Liver (tissue), 9 donors: ENCODE measurements around the gene CMTM2. TPM values are rescaled to one million over a fixed set of nuclear protein-coding genes. Genes with fewer than 3 reads are reported as not detected.

Experiments used
- DNase-seq: peaks from one replicate; pipeline ENCODE4 v3.0.0-alpha.2; 2017; ENCODE audit warnings: low spot score
- H3K27ac ChIP-seq, 2 donors: one replicate each; pipeline ENCODE4 v1.7.0; 2013; ENCODE audit warnings: inconsistent platforms in 2 of 2, low read length in 2 of 2, control low read depth in 1 of 2, low read depth in 1 of 2, mild to moderate bottlenecking in 1 of 2
- H3K27me3 ChIP-seq, 4 donors: one replicate each; pipeline versions ENCODE4 v1.6.1 to v1.7.0; 2013; ENCODE audit warnings: low read length in 3 of 4, inconsistent platforms in 1 of 4, mild to moderate bottlenecking in 1 of 4, moderate library complexity in 1 of 4; ENCODE audit not compliant: control insufficient read depth in 4 of 4, insufficient read depth in 4 of 4
- H3K36me3 ChIP-seq, 4 donors: one replicate each; pipeline versions ENCODE4 v1.6.1 to v1.7.0; 2013; ENCODE audit warnings: low read length in 3 of 4, mild to moderate bottlenecking in 3 of 4, low read depth in 1 of 4, moderate library complexity in 1 of 4; ENCODE audit not compliant: control insufficient read depth in 4 of 4, insufficient read depth in 3 of 4
- H3K4me1 ChIP-seq, 4 donors: one replicate each; pipeline versions ENCODE4 v1.6.1 to v1.7.0; 2013; ENCODE audit warnings: low read length in 3 of 4, mild to moderate bottlenecking in 3 of 4, moderate library complexity in 1 of 4; ENCODE audit not compliant: control insufficient read depth in 4 of 4, insufficient read depth in 4 of 4
- H3K4me3 ChIP-seq, 3 donors: one replicate each; pipeline versions ENCODE4 v1.6.1 to v1.7.0; 2013; ENCODE audit warnings: low read length in 3 of 3, control low read depth in 1 of 3, low read depth in 1 of 3, mild to moderate bottlenecking in 1 of 3
- H3K9ac ChIP-seq, 2 donors: one replicate each; pipeline ENCODE4 v1.7.0; 2013; ENCODE audit warnings: low read length in 2 of 2, mild to moderate bottlenecking in 2 of 2, moderate library complexity in 2 of 2, control low read depth in 1 of 2, low read depth in 1 of 2
- H3K9me3 ChIP-seq, 4 donors: one replicate each; pipeline versions ENCODE4 v1.6.1 to v1.7.0; 2013; ENCODE audit warnings: low read length in 3 of 4; ENCODE audit not compliant: control insufficient read depth in 4 of 4
- CTCF ChIP-seq: fragments of 150-350 bp; IDR thresholded peaks from 2 replicates; pipeline ENCODE4 v1.5.1; 2017; ENCODE audit warnings: improper control_type of control experiment, low read depth, low read length; ENCODE audit not compliant: missing input control
- EGR1 ChIP-seq, 2 donors: IDR thresholded peaks; 2 replicates each; pipeline ENCODE4 v1.6.1; 2016 to 2018; ENCODE audit warnings: antibody characterized with exemption in 2 of 2, low read depth in 2 of 2
- FOXA1 ChIP-seq: IDR thresholded peaks from 2 replicates; pipeline ENCODE4 v1.6.1; 2016; ENCODE audit warnings: antibody characterized with exemption
- FOXA2 ChIP-seq: IDR thresholded peaks from 2 replicates; pipeline ENCODE4 v1.6.1; 2016; ENCODE audit warnings: antibody characterized with exemption
- GABPA ChIP-seq, 2 donors: IDR thresholded peaks in 1 of 2; conservative IDR thresholded peaks in 1 of 2; 2 replicates each; pipeline ENCODE4 v1.6.1; 2016; ENCODE audit warnings: antibody characterized with exemption in 2 of 2, mild to moderate bottlenecking in 1 of 2, moderate library complexity in 1 of 2
- HNF4A ChIP-seq, 2 donors: conservative IDR thresholded peaks; 2 replicates each; pipeline ENCODE4 v1.6.1; 2016; ENCODE audit warnings: antibody characterized with exemption in 2 of 2, mild to moderate bottlenecking in 2 of 2
- HNF4G ChIP-seq: IDR thresholded peaks from 2 replicates; pipeline ENCODE4 v1.6.1; 2016; ENCODE audit warnings: antibody characterized with exemption
- JUND ChIP-seq, 2 donors: IDR thresholded peaks; 2 replicates each; pipeline ENCODE4 v1.6.1; 2016; ENCODE audit warnings: antibody characterized with exemption in 2 of 2
- MAX ChIP-seq: IDR thresholded peaks from 2 replicates; pipeline ENCODE4 v1.6.1; 2016; ENCODE audit warnings: antibody characterized with exemption
- NR2F2 ChIP-seq: IDR thresholded peaks from 2 replicates; pipeline ENCODE4 v1.6.1; 2016; ENCODE audit warnings: antibody characterized with exemption
- RAD21 ChIP-seq, 2 donors: IDR thresholded peaks; 2 replicates each; pipeline ENCODE4 v1.6.1; 2016; ENCODE audit warnings: antibody characterized with exemption in 2 of 2, mild to moderate bottlenecking in 2 of 2
- REST ChIP-seq: IDR thresholded peaks from 2 replicates; pipeline ENCODE4 v1.6.1; 2016; ENCODE audit warnings: antibody characterized with exemption, mild to moderate bottlenecking
- RXRA ChIP-seq, 2 donors: IDR thresholded peaks; 2 replicates each; pipeline ENCODE4 v1.6.1; 2017 to 2018; ENCODE audit warnings: antibody characterized with exemption in 2 of 2, mild to moderate bottlenecking in 1 of 2
- SP1 ChIP-seq: IDR thresholded peaks from 2 replicates; pipeline ENCODE4 v1.6.1; 2018; ENCODE audit warnings: antibody characterized with exemption, mild to moderate bottlenecking
- YY1 ChIP-seq: IDR thresholded peaks from 2 replicates; pipeline ENCODE4 v1.6.1; 2016; ENCODE audit warnings: antibody characterized with exemption, mild to moderate bottlenecking
- WGBS: extraction: QIAGEN DNeasy Blood & Tissue Kit; methylation state at CpG from one replicate; pipeline ENCODE4 v1.1.7; 2013; 5-methylcytosine and 5-hydroxymethylcytosine counted together
- polyA plus RNA-seq, 2 donors: library from polyadenylated mRNA; stranded (reverse) in 1 of 2; unstranded in 1 of 2; fragments of 200-250 nt in 1 of 2; fragments of >200 nt in 1 of 2; fragmentation: Nextera tagmentation in 1 of 2; extraction: Ambion mirVana in 1 of 2; gene quantifications; one replicate each; pipeline versions ENCODE4 v1.2.1 to v1.2.3, GENCODE V29; 2013 to 2015
- total RNA-seq, 2 donors: library from RNA; depleted of rRNA; stranded (reverse); fragments of >200 nt; gene quantifications; one replicate each; pipeline ENCODE4 v1.2.3, GENCODE V29; 2014
- donor health status: healthy.
- donor health status: healthy.
- donor health status: healthy.
- donor health status: healthy.
- donor health status: healthy.

The CMTM2 gene
- total and polyA plus RNA-seq, 4 donors, result 0.50 to 1.1 (median 0.62) TPM

GRCh38 chr16:66618588-66619375 is 39.5 kb downstream of the CMTM2 start:
- no peaks in the 10 kb centered on the region for H3K27me3 ChIP-seq
- H3K36me3 ChIP-seq, result peaks cover 0 to 6% (median 0%) of the 10 kb centered on the region in 4 donors
- no peaks in the 10 kb centered on the region for H3K9me3 ChIP-seq
- DNase-seq, result no peak
- no peak overlapping the region for H3K27ac ChIP-seq
- no peak for TF ChIP-seq JUND (IDR thresholded peaks at IDR 0.05)
- TF ChIP-seq MAX, result no peak
- no peak for TF ChIP-seq EGR1 (IDR thresholded peaks at IDR 0.05; ENCODE audit: low read depth in 2 of 2)
- TF ChIP-seq SP1, result no peak
- no peak overlapping the region for H3K4me3 ChIP-seq
- peaks cover 4 to 31% (median 19%) of the 10 kb centered on the region in 4 donors for H3K4me1 ChIP-seq
- WGBS, result 91% methylated on average over 10 of the region's 10 CpGs
- H3K9ac ChIP-seq, result no peak overlapping the region

- H3K4me1 ChIP-seq, result peaks cover 4 to 31% (median 19%) of the 10 kb centered on the region in 4 donors
- no peak for DNase-seq
- no peak overlapping the region for H3K4me3 ChIP-seq
- TF ChIP-seq NR2F2 (no peak), JUND (IDR thresholded peaks at IDR 0.05) (no peak), RAD21 (IDR thresholded peaks at IDR 0.05) (no peak), GABPA (IDR thresholded peaks at IDR 0.05 in 1 of 2, conservative IDR thresholded peaks at IDR 0.05 in 1 of 2) (no peak), RXRA (IDR thresholded peaks at IDR 0.05) (no peak), YY1 (no peak), FOXA2 (no peak), HNF4G (no peak), REST (no peak), SP1 (no peak), FOXA1 (no peak), HNF4A (conservative IDR thresholded peaks at IDR 0.05) (no peak), CTCF (no peak)
- no peaks in the 10 kb centered on the region for H3K9me3 ChIP-seq
- no peak overlapping the region for H3K27ac ChIP-seq
- no peaks in the 10 kb centered on the region for H3K27me3 ChIP-seq
- H3K36me3 ChIP-seq, result peaks cover 0 to 6% (median 0%) of the 10 kb centered on the region in 4 donors
- H3K9ac ChIP-seq, result no peak overlapping the region
- 87% methylated on average over 12 of the region's 12 CpGs for WGBS
Measured at GRCh38 chr16:66619534-66620428, 40.5 kb downstream of the CMTM2 start.
